Measurements from ENCODE around the gene INAFM2. TPM values are rescaled to one million over a fixed set of nuclear protein-coding genes. Genes with fewer than 3 reads are reported as not detected.

The INAFM2 gene
- polyA plus RNA-seq, 1 donor from 2014 or later, result 14.8 TPM

DNA sequence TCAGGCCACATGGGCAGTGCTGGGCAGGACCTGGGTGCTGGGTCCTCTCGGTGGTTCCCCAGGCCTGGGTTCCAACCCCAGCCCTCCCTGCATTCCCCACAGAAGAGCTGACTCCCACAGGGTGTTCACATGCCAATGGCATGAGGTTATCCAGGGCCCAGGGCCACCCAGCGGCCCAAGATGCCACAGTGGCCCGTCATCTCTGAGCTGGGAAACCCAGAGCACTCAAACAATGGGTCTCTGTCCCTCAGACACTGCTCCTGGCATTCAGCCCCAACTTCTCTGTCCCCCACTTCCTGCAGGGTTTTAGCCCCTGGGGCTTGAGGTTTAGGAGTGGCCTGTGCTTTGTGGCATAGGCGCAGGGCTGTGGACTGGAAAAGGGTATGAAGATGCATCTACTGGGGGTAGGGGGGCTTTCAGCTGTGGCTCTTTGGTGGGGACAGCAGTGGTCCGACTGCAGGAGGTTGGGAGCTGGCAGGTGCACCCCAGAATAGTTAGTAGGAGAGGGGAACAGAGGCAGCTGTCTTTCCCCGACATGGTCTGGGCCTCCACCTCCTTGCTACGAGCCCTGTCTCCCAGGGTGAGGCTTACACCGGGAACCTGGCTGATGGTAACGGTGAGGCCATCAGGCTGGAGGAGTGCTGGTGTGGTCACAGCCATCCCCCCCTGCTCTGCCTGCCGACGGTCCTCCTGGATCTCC is 15.6 kb downstream of the INAFM2 start:
- TF ChIP-seq EP300 (conservative IDR thresholded peaks at IDR 0.05; ENCODE audit: poor library complexity, severe bottlenecking), result no peak
- TF ChIP-seq MXI1 (conservative IDR thresholded peaks at IDR 0.05; ENCODE audit: poor library complexity, severe bottlenecking), result no peak
- Histone ChIP-seq H3K27me3 (ENCODE audit: insufficient read depth, low read depth, low read length) (no peaks in the 10 kb centered on the region), H3K36me3 (ENCODE audit: insufficient read depth, low read length) (no peaks in the 10 kb centered on the region), H4K20me1 (ENCODE audit: insufficient read depth) (no peaks in the 10 kb centered on the region), H3K27ac (ENCODE audit: low read length) (no peak overlapping the region), H3K9ac (ENCODE audit: low read length) (no peak overlapping the region), H2AFZ (ENCODE audit: low read depth, low read length) (no peak overlapping the region), H3K9me2 (ENCODE audit: insufficient read depth, low read length) (no peaks in the 10 kb centered on the region), H3K4me2 (ENCODE audit: low read length) (no peak overlapping the region), H3K79me2 (replicated peaks; ENCODE audit: insufficient read depth, low read length) (no peaks in the 10 kb centered on the region), H3K9me3 (ENCODE audit: low read length) (no peaks in the 10 kb centered on the region), H3F3A (ENCODE audit: insufficient read depth, low read length, poor library complexity, severe bottlenecking) (no peaks in the 10 kb centered on the region), H3K4me3 (ENCODE audit: low read length) (no peak overlapping the region)

GRCh38 chr15:40339621-40339945 is 16.1 kb downstream of the INAFM2 start:
- Histone ChIP-seq H3K4me3 (ENCODE audit: low read length) (no peak overlapping the region), H3K9ac (ENCODE audit: low read length) (no peak overlapping the region), H3K9me2 (ENCODE audit: insufficient read depth, low read length) (no peaks in the 10 kb centered on the region), H3K27ac (ENCODE audit: low read length) (no peak overlapping the region), H2AFZ (ENCODE audit: low read depth, low read length) (no peak overlapping the region), H3K9me3 (ENCODE audit: low read length) (no peaks in the 10 kb centered on the region), H3K36me3 (ENCODE audit: insufficient read depth, low read length) (no peaks in the 10 kb centered on the region), H3K79me2 (replicated peaks; ENCODE audit: insufficient read depth, low read length) (no peaks in the 10 kb centered on the region), H3F3A (ENCODE audit: insufficient read depth, low read length, poor library complexity, severe bottlenecking) (no peaks in the 10 kb centered on the region), H4K20me1 (ENCODE audit: insufficient read depth) (no peaks in the 10 kb centered on the region), H3K4me2 (ENCODE audit: low read length) (no peak overlapping the region), H3K27me3 (ENCODE audit: insufficient read depth, low read depth, low read length) (no peaks in the 10 kb centered on the region)
- TF ChIP-seq SMC3 (conservative IDR thresholded peaks at IDR 0.05; ENCODE audit: poor library complexity), result no peak
- no peak for TF ChIP-seq MXI1 (conservative IDR thresholded peaks at IDR 0.05; ENCODE audit: poor library complexity, severe bottlenecking)
- TF ChIP-seq, protein P1, sequence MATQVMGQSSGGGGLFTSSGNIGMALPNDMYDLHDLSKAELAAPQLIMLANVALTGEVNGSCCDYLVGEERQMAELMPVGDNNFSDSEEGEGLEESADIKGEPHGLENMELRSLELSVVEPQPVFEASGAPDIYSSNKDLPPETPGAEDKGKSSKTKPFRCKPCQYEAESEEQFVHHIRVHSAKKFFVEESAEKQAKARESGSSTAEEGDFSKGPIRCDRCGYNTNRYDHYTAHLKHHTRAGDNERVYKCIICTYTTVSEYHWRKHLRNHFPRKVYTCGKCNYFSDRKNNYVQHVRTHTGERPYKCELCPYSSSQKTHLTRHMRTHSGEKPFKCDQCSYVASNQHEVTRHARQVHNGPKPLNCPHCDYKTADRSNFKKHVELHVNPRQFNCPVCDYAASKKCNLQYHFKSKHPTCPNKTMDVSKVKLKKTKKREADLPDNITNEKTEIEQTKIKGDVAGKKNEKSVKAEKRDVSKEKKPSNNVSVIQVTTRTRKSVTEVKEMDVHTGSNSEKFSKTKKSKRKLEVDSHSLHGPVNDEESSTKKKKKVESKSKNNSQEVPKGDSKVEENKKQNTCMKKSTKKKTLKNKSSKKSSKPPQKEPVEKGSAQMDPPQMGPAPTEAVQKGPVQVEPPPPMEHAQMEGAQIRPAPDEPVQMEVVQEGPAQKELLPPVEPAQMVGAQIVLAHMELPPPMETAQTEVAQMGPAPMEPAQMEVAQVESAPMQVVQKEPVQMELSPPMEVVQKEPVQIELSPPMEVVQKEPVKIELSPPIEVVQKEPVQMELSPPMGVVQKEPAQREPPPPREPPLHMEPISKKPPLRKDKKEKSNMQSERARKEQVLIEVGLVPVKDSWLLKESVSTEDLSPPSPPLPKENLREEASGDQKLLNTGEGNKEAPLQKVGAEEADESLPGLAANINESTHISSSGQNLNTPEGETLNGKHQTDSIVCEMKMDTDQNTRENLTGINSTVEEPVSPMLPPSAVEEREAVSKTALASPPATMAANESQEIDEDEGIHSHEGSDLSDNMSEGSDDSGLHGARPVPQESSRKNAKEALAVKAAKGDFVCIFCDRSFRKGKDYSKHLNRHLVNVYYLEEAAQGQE (IDR thresholded peaks at IDR 0.05; ENCODE audit: borderline replicate concordance), result no peak
- TF ChIP-seq EZH2 (IDR thresholded peaks at IDR 0.05; ENCODE audit: borderline replicate concordance, insufficient read depth, low read length, poor library complexity, severe bottlenecking), result no peak
- no peak for TF ChIP-seq TAF1 (IDR thresholded peaks at IDR 0.05; ENCODE audit: low read depth)
- TF ChIP-seq EP300 (conservative IDR thresholded peaks at IDR 0.05; ENCODE audit: poor library complexity, severe bottlenecking), result no peak
- TF ChIP-seq, protein P2, sequence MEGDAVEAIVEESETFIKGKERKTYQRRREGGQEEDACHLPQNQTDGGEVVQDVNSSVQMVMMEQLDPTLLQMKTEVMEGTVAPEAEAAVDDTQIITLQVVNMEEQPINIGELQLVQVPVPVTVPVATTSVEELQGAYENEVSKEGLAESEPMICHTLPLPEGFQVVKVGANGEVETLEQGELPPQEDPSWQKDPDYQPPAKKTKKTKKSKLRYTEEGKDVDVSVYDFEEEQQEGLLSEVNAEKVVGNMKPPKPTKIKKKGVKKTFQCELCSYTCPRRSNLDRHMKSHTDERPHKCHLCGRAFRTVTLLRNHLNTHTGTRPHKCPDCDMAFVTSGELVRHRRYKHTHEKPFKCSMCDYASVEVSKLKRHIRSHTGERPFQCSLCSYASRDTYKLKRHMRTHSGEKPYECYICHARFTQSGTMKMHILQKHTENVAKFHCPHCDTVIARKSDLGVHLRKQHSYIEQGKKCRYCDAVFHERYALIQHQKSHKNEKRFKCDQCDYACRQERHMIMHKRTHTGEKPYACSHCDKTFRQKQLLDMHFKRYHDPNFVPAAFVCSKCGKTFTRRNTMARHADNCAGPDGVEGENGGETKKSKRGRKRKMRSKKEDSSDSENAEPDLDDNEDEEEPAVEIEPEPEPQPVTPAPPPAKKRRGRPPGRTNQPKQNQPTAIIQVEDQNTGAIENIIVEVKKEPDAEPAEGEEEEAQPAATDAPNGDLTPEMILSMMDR (IDR thresholded peaks at IDR 0.05; ENCODE audit: poor library complexity, severe bottlenecking), result no peak
- no peak for TF ChIP-seq POLR2AphosphoS5 (IDR thresholded peaks at IDR 0.05)
- no peak for TF ChIP-seq RAD21 (conservative IDR thresholded peaks at IDR 0.05)
